Measurements from ENCODE around the gene OSM. TPM values are rescaled to one million over a fixed set of nuclear protein-coding genes. Genes with fewer than 3 reads are reported as not detected.

Gene OSM
- total RNA-seq, 2 donors from 2014 or later: 2.5 TPM; not detected in 1

- Histone ChIP-seq H3K27ac (no peak overlapping the region), H3K4me3 (no peak overlapping the region), H3K36me3 (no peaks in the 10 kb centered on the region), H3K4me1 (replicated peaks) (peaks cover 3% of the 10 kb centered on the region), H3K27me3 (replicated peaks; ENCODE audit: insufficient read depth) (no peaks in the 10 kb centered on the region), H3K9me3 (no peaks in the 10 kb centered on the region)
- DNase-seq (ENCODE audit: low spot score): no peak
- TF ChIP-seq POLR2A (IDR thresholded peaks at IDR 0.05) (no peak), CTCF (IDR thresholded peaks at IDR 0.05) (no peak), POLR2AphosphoS5 (IDR thresholded peaks at IDR 0.05) (no peak)
- 60% methylated on average over 10 of the region's 10 CpGs for WGBS
- intact Hi-C loops (cut with DNase I): no loop called here
These were observed 14.9 kb downstream of the OSM start for GRCh38 chr22:30251711-30252110.

- H3K36me3 ChIP-seq: no peaks in the 10 kb centered on the region
- TF ChIP-seq CTCF (IDR thresholded peaks at IDR 0.05) (no peak), POLR2A (IDR thresholded peaks at IDR 0.05) (no peak), POLR2AphosphoS5 (IDR thresholded peaks at IDR 0.05) (no peak)
- intact Hi-C loops (cut with DNase I): no loop called here
- no peak overlapping the region for H3K27ac ChIP-seq
- 53% methylated on average over 12 of the region's 12 CpGs for WGBS
- H3K4me3 ChIP-seq: no peak overlapping the region
- H3K27me3 ChIP-seq (replicated peaks; ENCODE audit: insufficient read depth): no peaks in the 10 kb centered on the region
- no peaks in the 10 kb centered on the region for H3K9me3 ChIP-seq
- H3K4me1 ChIP-seq (replicated peaks): peaks cover under 1% of the 10 kb centered on the region
- no peak for DNase-seq (ENCODE audit: low spot score)
These were observed 15.9 kb downstream of the OSM start for GRCh38 chr22:30250661-30251267.

GRCh38 chr22:30250039-30250565, 16.5 kb downstream of the OSM start:
- H3K4me3 ChIP-seq: no peak overlapping the region
- no peak overlapping the region for H3K27ac ChIP-seq
- no peaks in the 10 kb centered on the region for H3K36me3 ChIP-seq
- no peak for DNase-seq (ENCODE audit: low spot score)
- no peaks in the 10 kb centered on the region for H3K9me3 ChIP-seq
- no peaks in the 10 kb centered on the region for H3K4me1 ChIP-seq (replicated peaks)
- intact Hi-C loops (cut with DNase I): no loop called here
- WGBS: 97% methylated on average over 3 of the region's 3 CpGs
- TF ChIP-seq CTCF (IDR thresholded peaks at IDR 0.05) (no peak), POLR2A (IDR thresholded peaks at IDR 0.05) (no peak), POLR2AphosphoS5 (IDR thresholded peaks at IDR 0.05) (no peak)
- H3K27me3 ChIP-seq (replicated peaks; ENCODE audit: insufficient read depth): no peaks in the 10 kb centered on the region

- no peaks in the 10 kb centered on the region for H3K9me3 ChIP-seq
- H3K27me3 ChIP-seq (replicated peaks; ENCODE audit: insufficient read depth): no peaks in the 10 kb centered on the region
- DNase-seq (ENCODE audit: low spot score): no peak
- H3K36me3 ChIP-seq: no peaks in the 10 kb centered on the region
- WGBS: 82% methylated on average over 27 of the region's 27 CpGs
- H3K4me1 ChIP-seq (replicated peaks): no peaks in the 10 kb centered on the region
- intact Hi-C loops (cut with DNase I): no loop called here
- H3K27ac ChIP-seq: no peak overlapping the region
- H3K4me3 ChIP-seq: no peak overlapping the region
- TF ChIP-seq CTCF (IDR thresholded peaks at IDR 0.05) (no peak), POLR2A (IDR thresholded peaks at IDR 0.05) (no peak), POLR2AphosphoS5 (IDR thresholded peaks at IDR 0.05) (no peak)
These were observed 17.3 kb downstream of the OSM start for GRCh38 chr22:30249049-30250038.
